ENCODE data around the gene BFSP2. TPM values are rescaled to one million over a fixed set of nuclear protein-coding genes. Genes with fewer than 3 reads are reported as not detected.

The BFSP2 gene
- total and polyA plus RNA-seq, 3 donors from 2014 or later: not detected

- WGBS, 2 donors: 42 to 48% methylated on average over 3 of the region's 3 CpGs
- no peak for DNase-seq
- Histone ChIP-seq H3K9me3 (no peaks in the 10 kb centered on the region), H3K4me3 (no peak overlapping the region), H3K27ac (no peak overlapping the region), H3K4me1 (no peaks in the 10 kb centered on the region), H3K36me3 (ENCODE audit: low read depth, missing control alignments) (no peaks in the 10 kb centered on the region), H3K27me3 (no peaks in the 10 kb centered on the region)
- no peak for TF ChIP-seq POLR2A (IDR thresholded peaks at IDR 0.05)
- TF ChIP-seq CTCF (IDR thresholded peaks at IDR 0.05): no peak
- intact Hi-C loops (cut with DNase I; ENCODE audit: low total_unique reads): no loop called here
Measured at GRCh38 chr3:133505813-133506212, 106.0 kb downstream of the BFSP2 start.

GRCh38 chr3:133506215-133506901 lies 106.5 kb downstream of the BFSP2 start:
- WGBS, 2 donors: 70 to 72% methylated on average over 9 of the region's 9 CpGs
- Histone ChIP-seq H3K27ac (no peak overlapping the region), H3K27me3 (no peaks in the 10 kb centered on the region), H3K36me3 (ENCODE audit: low read depth, missing control alignments) (no peaks in the 10 kb centered on the region), H3K4me1 (no peaks in the 10 kb centered on the region), H3K9me3 (no peaks in the 10 kb centered on the region), H3K4me3 (no peak overlapping the region)
- TF ChIP-seq POLR2A (IDR thresholded peaks at IDR 0.05): no peak
- no peak for TF ChIP-seq CTCF (IDR thresholded peaks at IDR 0.05)
- DNase-seq: no peak
- intact Hi-C loops (cut with DNase I; ENCODE audit: low total_unique reads): no loop called here

DNA sequence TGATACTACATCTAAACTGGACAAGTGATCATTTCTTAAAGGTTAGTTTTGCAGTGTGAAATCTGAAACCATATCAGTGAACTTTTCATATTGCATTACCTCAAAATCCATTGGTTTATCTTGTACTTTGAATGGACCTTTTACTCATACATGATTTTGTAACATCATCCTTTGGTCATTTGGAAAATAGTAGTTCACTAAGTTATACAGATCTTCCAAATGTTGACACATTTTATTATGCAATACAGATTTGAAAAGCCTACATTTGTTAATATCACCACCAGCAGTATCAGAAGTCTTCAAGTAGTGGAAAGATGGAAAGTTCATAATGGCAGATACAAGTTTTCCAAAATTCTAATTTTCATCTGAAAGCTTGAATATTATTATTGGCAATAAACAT lies 109.6 kb downstream of the BFSP2 start:
- no peaks in the 10 kb centered on the region for H3K36me3 ChIP-seq (ENCODE audit: low read depth, missing control alignments)
- no peak for DNase-seq
- H3K27ac ChIP-seq: no peak overlapping the region
- no peaks in the 10 kb centered on the region for H3K27me3 ChIP-seq
- intact Hi-C loops (cut with DNase I; ENCODE audit: low total_unique reads): no loop called here
- H3K4me1 ChIP-seq: no peaks in the 10 kb centered on the region
- TF ChIP-seq POLR2A (IDR thresholded peaks at IDR 0.05) (no peak), CTCF (IDR thresholded peaks at IDR 0.05) (no peak)
- H3K9me3 ChIP-seq: no peaks in the 10 kb centered on the region
- no peak overlapping the region for H3K4me3 ChIP-seq

GRCh38 chr3:133512416-133513089 lies 112.7 kb downstream of the BFSP2 start:
- WGBS, 2 donors: 83 to 91% methylated on average over 6 of the region's 6 CpGs
- no peaks in the 10 kb centered on the region for H3K36me3 ChIP-seq (ENCODE audit: low read depth, missing control alignments)
- H3K27me3 ChIP-seq: no peaks in the 10 kb centered on the region
- no peaks in the 10 kb centered on the region for H3K9me3 ChIP-seq
- no peak for DNase-seq
- no peak overlapping the region for H3K4me3 ChIP-seq
- intact Hi-C loops (cut with DNase I; ENCODE audit: low total_unique reads): no loop called here
- TF ChIP-seq CTCF (IDR thresholded peaks at IDR 0.05) (no peak), POLR2A (IDR thresholded peaks at IDR 0.05) (no peak)
- H3K4me1 ChIP-seq: no peaks in the 10 kb centered on the region
- no peak overlapping the region for H3K27ac ChIP-seq

GRCh38 chr3:133514418-133514817 lies 114.6 kb downstream of the BFSP2 start:
- 90 to 92% methylated on average over 5 to 6 of the region's 6 CpGs for WGBS, 2 donors
- Histone ChIP-seq H3K27me3 (no peaks in the 10 kb centered on the region), H3K36me3 (ENCODE audit: low read depth, missing control alignments) (no peaks in the 10 kb centered on the region), H3K4me3 (no peak overlapping the region), H3K27ac (no peak overlapping the region), H3K4me1 (no peaks in the 10 kb centered on the region), H3K9me3 (no peaks in the 10 kb centered on the region)
- intact Hi-C loops (cut with DNase I; ENCODE audit: low total_unique reads): no loop called here
- DNase-seq: no peak
- TF ChIP-seq POLR2A (IDR thresholded peaks at IDR 0.05): no peak
- no peak for TF ChIP-seq CTCF (IDR thresholded peaks at IDR 0.05)
